A549 (cell line): ENCODE data around the gene PTPRG.

Source experiments
- BCL3 ChIP-seq: fragments of >200 bp; sonication (Bioruptor Twin); formaldehyde crosslinking; IDR thresholded peaks from 3 replicates; pipeline ENCODE4 v1.6.1; 2016
- CTCF ChIP-seq: fragments of >200 bp; sonication (Bioruptor Twin); formaldehyde crosslinking; IDR thresholded peaks from 3 replicates; pipeline ENCODE4 v1.5.1; 2016
- EP300 ChIP-seq, 2 experiments: fragments of >200 bp; sonication (Bioruptor Twin); formaldehyde crosslinking; IDR thresholded peaks; 2 replicates in 1 of 2; 3 replicates in 1 of 2; pipeline ENCODE4 v1.6.1; 2016 to 2017
- HOXB5 ChIP-seq: fragments of 250-450 bp; sonication (Bioruptor Pico); IDR thresholded peaks from 2 replicates; pipeline ENCODE4 v1.5.0; 2020; ENCODE audit warnings: mild to moderate bottlenecking, moderate library complexity
- MYC ChIP-seq: IDR thresholded peaks from 2 replicates; pipeline ENCODE4 v1.6.1; 2012; ENCODE audit warnings: mild to moderate bottlenecking, inconsistent platforms, low read length, improper control_type of control experiment, borderline replicate concordance
- RAD21 ChIP-seq, 2 experiments: fragments of >200 bp in 1 of 2; sonication (Bioruptor Twin) in 1 of 2; formaldehyde crosslinking in 1 of 2; IDR thresholded peaks in 1 of 2; conservative IDR thresholded peaks in 1 of 2; 2 replicates in 1 of 2; 3 replicates in 1 of 2; pipeline ENCODE4 v1.6.1; 2012 to 2018; ENCODE audit warnings: inconsistent platforms in 1 of 2
- RFX5 ChIP-seq: fragments of 450-650 bp; IDR thresholded peaks from 2 replicates; pipeline ENCODE4 v1.7.1; 2014; ENCODE audit warnings: antibody characterized with exemption, mild to moderate bottlenecking, moderate library complexity
- USF2 ChIP-seq: fragments of 450-650 bp; IDR thresholded peaks from 2 replicates; pipeline ENCODE4 v1.6.1; 2014; ENCODE audit warnings: antibody characterized with exemption

- TF ChIP-seq EP300 (IDR thresholded peaks at IDR 0.05) (no peak), CTCF (no peak), MYC (no peak), USF2 (no peak), RAD21 (conservative IDR thresholded peaks at IDR 0.05 in 1 of 2, IDR thresholded peaks at IDR 0.05 in 1 of 2) (no peak), BCL3 (no peak), RFX5 (no peak), HOXB5 (CRISPR knock-in tag) (no peak)
Measured at GRCh38 chr3:61943975-61944374, 382.6 kb downstream of the PTPRG start.
